ENCODE measurements around the gene POU3F3. TPM values are rescaled to one million over a fixed set of nuclear protein-coding genes. Genes with fewer than 3 reads are reported as not detected.

Gene POU3F3
- total RNA-seq, 2 experiments from 2014 or later = not detected

DNA sequence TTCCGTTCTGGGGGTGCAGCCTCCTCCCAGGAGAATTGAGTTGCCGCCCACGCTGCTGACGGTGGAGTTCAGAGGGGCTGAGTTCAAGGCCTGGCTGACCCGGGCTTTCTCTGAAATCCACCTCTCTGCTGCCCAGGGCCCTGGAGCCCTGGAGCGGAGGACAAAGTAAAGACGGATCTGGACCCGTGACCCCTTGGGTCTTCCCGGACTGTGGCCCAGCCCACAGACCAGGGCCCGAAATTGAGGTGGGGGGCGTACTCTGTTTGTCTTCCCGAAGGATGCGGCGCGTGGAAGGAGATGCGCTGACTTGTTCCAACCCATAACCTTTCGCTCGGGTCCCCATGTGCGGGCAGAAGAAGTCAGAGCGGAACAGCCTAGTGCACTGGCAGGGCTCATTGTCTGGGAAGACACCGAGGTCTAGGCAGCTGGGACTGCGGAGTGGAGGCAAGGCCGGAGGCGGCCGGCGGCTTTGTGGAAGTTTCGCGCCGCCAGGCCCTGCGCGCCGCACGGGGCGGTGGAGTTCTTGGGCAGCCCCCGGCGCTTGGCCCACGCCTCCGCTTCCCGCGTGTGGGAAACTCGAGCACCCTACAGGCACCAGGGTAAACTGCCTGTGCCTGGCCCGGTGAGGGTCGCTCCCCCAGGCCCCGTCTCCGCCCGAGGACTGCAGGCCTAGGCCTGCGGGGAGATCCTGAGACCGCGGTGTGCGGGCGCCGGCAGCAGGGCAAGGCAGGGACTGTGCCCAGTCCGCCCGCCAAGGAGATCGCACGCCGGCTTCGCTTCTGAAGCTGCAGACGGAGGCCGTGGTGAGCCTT lies 9.8 kb downstream of the POU3F3 start:
- H3K4me3 Mint-ChIP-seq = no peak overlapping the region
- peaks cover 3% of the 10 kb centered on the region for H3K36me3 Mint-ChIP-seq
- peaks cover 97% of the 10 kb centered on the region for H3K27me3 Mint-ChIP-seq
- peaks cover 4% of the 10 kb centered on the region for H3K4me1 Mint-ChIP-seq
- H3K27ac Mint-ChIP-seq = no peak overlapping the region
- H3K9me3 Mint-ChIP-seq = peaks cover 3% of the 10 kb centered on the region
- no peak for DNase-seq

DNA sequence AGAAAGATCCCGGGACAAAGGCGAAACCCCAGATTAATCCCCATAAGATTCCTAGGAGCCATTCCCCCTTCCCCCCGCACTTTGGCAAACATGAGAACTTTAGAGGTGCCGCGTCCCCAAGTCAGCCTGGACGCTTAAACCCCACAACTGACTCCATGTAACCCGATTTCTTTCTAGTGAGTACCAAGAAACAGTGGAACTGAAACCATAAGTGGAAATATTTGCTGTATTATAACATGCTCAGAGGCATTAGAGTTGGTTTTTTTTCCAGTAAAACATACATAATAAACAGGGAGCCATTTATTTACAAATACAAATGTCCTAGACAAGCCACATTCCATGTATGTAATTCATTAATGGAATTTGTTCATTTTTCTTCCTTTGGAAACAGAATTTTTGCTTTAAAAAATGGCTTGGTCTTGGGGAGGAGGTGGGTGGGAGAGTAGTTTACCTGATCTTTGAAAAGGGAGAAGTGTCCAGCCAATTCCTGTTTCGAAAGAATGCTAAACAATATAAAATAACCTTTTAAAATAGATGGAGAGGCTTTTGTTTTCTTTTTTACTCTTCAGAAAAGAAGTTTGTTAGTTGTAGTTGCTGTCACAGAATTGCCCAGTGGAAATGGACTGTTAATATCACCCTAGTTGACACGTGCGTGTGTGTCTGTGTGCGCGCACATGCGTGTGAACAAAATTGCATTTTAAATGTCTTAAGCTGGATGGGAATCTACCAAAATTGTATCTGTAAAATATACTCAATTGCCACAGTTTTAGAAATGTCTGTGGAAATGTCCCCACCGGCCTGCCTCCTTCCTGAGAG lies 10.6 kb downstream of the POU3F3 start:
- Mint-ChIP-seq H3K9me3 (peaks cover 3% of the 10 kb centered on the region), H3K36me3 (peaks cover 3% of the 10 kb centered on the region), H3K4me1 (peaks cover 4% of the 10 kb centered on the region), H3K27ac (no peak overlapping the region), H3K4me3 (no peak overlapping the region), H3K27me3 (peaks cover 97% of the 10 kb centered on the region)
- no peak for DNase-seq

DNA sequence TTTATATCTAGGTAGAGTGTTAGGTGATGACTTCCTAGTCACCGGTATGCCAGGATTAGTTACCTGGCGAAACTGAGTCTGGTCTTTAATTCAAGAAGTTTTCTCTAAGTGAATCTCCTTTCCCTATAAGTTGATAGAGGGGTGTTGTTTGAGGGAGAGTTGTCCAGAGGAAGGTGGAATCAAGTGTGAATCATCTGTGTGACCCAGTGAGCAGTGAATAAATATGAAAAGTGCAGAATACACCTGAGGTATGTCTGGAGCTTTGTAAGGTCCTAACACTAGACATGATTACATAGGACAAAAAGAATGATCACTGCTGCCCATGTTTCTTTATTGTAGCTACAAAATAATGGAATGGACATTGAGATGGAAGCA lies 11.2 kb downstream of the POU3F3 start:
- Mint-ChIP-seq H3K4me3 (no peak overlapping the region), H3K4me1 (peaks cover 4% of the 10 kb centered on the region), H3K36me3 (peaks cover 3% of the 10 kb centered on the region), H3K9me3 (peaks cover 3% of the 10 kb centered on the region), H3K27ac (no peak overlapping the region), H3K27me3 (peaks cover 94% of the 10 kb centered on the region)
- DNase-seq = no peak

DNA sequence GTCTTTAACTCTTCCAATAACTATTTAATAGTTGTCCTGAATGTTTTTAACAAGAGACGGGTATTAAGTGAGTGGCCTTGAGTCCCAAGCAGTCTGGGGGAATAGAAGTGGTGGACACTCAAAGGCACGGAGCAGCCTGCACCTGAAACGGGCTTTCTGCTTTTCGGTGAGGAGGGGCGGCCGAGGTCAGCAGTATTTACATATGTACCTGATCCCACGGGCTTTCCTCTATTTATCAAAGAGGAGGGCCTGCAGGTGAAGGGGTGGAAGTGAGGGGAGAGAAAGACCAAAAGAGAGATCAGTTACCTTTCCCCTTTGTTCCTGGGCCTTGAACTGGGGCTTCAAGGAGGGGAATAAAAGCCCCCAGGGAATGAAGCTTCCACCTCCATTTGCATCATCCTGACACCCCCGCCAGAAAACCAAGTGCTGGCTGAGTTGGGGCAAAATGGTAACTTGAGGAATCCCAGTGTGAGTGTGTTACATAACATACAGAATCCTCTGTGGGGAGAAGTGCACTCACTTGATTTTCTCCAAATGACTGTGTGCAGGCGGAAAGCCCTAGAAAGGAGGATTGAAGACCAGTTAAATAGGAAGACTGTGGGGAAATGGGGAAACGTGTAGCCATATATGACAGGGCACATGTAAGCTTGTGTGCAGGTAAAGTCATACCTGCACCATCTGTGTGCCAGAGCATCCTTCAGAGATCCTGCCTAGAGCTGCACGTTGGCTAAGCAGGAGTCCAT lies 12.4 kb downstream of the POU3F3 start:
- Mint-ChIP-seq H3K36me3 (peaks cover 3% of the 10 kb centered on the region), H3K9me3 (peaks cover 3% of the 10 kb centered on the region), H3K27ac (no peak overlapping the region), H3K4me1 (peaks cover 4% of the 10 kb centered on the region), H3K27me3 (peaks cover 96% of the 10 kb centered on the region), H3K4me3 (no peak overlapping the region)
- no peak for DNase-seq

DNA sequence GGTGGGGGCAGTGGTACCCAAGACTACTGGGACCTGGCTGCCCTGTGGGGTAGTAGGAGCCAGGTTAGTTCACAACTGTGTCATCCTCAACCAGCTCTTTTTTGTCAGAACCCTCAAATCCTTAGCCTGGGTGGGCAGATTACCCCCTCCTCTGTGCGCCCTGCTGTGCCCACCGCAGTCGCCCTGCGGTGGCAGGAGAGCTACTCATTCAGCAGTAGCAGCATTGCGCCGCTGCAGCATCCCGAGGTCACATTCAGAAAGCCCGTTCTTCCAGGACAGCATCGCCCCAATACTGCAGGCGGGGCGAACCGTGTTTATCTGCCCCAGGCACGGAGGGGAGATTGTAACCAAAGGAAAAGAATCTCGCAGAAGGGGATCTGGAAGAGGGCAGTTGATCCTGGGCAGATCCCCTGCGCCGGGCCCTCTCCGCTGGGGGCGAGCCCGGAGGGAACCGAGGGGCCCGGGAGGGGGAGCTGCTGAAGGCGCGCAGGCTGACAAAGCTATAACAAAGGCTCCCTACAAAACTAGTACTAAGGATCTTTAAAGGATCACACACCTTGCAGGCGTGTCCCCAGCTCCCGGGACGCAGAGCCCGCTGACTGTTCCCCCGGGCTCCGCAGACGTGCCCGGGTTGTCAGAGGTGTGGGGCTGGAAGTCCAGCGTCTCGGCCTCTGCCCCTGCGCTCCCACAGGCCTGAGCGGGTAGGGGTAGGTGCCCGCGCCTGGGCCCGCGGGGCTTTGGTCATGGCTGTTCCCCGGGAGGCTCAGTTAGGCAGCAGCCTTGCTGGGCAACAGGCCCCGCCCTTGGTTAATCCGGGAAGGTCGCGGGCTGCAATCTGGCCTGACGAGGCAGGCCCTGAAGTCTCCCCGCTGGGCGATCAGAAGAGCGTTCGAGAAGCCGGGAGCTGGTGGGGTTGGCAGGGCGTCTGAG lies 13.2 kb downstream of the POU3F3 start:
- Mint-ChIP-seq H3K36me3 (peaks cover 1% of the 10 kb centered on the region), H3K9me3 (peaks cover 1% of the 10 kb centered on the region), H3K4me3 (no peak overlapping the region), H3K4me1 (peaks cover 6% of the 10 kb centered on the region), H3K27ac (no peak overlapping the region), H3K27me3 (peaks cover 96% of the 10 kb centered on the region)
- no peak for DNase-seq

DNA sequence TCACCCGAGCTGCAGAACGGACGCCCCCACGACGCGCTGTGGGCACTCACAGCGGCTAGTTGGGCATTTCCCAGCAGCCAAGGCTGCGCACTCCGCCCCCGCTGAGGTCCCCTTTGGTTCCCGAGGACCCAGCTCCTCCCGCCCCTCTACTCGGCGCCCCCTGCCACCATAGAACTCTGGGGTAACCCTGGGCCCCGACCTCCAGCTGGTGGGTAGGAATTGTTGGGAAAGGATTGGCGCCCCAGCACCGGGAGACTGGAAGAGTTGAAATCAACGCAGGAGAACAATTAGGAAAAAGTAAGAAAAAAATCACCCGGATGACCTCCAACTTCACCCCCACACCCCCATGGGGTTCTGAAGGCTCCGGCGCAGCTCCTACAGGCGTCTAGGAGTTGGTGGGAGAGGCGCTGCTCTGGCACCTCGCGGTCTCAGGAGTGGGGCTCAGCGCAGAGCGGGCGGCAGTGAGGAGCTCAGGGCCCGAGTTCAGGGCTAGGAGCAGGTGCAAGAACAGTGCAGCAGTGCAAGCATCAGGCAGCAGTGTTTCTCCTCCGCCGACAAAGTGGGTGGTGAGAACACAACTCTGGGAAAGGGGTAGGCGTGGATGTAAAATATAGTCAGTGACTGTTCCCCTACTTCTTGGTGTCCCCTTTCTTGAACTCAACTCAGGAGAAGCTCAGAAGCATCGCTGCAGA lies 14.0 kb downstream of the POU3F3 start:
- H3K4me1 Mint-ChIP-seq = peaks cover 10% of the 10 kb centered on the region
- no peaks in the 10 kb centered on the region for H3K9me3 Mint-ChIP-seq
- H3K27ac Mint-ChIP-seq = no peak overlapping the region
- no peak for DNase-seq
- H3K27me3 Mint-ChIP-seq = peaks cover 96% of the 10 kb centered on the region
- no peaks in the 10 kb centered on the region for H3K36me3 Mint-ChIP-seq
- H3K4me3 Mint-ChIP-seq = no peak overlapping the region

DNA sequence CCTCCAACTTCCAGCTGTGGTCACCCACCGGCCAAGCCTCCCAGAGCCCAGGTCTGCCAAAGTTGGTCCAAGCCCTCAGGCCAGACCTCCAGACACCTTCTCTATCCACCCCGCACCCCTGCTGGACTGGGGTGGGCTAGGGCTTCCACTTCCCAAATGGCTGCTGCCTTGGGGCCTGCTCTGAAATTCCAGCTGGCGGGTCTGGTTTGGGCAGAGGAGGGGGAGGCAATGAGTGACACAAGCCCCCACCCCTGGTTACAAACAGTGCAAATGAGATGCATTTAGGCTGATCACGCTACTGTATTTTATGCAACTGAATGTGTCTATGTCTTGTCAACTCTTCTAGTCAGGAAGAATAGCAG lies 14.6 kb downstream of the POU3F3 start:
- Mint-ChIP-seq H3K4me1 (peaks cover 12% of the 10 kb centered on the region), H3K27me3 (peaks cover 93% of the 10 kb centered on the region), H3K27ac (no peak overlapping the region), H3K9me3 (no peaks in the 10 kb centered on the region), H3K36me3 (no peaks in the 10 kb centered on the region), H3K4me3 (no peak overlapping the region)
- no peak for DNase-seq

DNA sequence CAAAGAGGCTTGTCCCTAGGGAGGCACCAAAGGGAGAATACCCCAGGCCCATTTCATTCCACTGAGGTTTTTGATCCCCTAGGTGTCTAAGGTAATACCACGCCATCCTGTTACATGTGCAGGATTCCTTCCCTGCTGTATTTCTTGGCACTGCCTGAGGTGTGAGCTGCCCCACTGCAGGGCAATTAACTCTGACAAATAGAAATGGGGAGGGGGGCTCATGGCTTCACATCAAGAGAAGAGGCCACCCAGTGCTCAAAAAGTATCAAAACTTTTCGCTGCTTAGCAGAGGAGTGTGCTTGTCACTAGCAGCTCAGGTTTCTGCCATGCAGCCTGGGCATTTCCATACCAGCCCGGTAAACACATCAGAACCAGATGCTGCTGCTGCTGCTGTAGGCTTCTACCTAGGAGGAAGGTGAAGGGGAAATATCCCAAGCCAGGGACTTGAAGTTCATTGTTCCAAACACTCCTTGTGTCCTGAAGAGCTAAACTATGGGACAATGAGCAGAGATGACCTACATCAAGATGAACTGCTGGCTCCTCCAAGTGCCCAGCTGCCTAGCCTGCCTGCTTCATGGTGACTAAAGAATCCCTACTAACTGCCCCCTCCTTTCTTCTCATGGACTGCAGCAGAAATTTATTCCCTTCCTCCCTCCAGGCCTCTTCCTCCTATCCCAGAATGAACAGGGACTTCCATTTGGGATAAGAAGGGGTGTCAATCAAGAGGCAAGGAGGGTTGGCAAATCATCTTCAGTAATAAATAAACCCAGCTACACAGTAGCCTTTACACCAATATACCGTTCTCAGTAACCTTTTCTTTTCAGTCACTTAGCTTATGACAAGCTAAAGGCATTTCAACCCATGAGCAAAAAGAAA lies 16.4 kb downstream of the POU3F3 start:
- no peak for DNase-seq
- no peaks in the 10 kb centered on the region for H3K36me3 Mint-ChIP-seq
- peaks cover 13% of the 10 kb centered on the region for H3K4me1 Mint-ChIP-seq
- H3K27me3 Mint-ChIP-seq = peaks cover 92% of the 10 kb centered on the region
- H3K9me3 Mint-ChIP-seq = no peaks in the 10 kb centered on the region
- H3K27ac Mint-ChIP-seq = no peak overlapping the region
- no peak overlapping the region for H3K4me3 Mint-ChIP-seq

DNA sequence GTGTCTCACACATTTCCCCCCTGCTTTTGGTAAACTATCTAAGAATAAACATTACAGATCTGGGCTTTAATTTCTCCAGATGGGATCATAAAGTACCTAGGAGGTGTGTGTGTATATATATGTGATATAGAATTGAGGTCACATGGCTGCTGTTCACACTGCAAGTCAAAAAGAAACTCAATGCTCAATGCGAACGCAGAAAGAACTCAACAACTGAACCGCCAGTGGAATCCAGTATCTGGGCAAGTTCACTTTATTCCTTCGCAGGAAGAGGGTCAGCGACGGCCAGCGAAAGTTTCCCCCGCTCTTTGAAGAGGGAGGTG lies 17.7 kb downstream of the POU3F3 start:
- H3K27me3 Mint-ChIP-seq = peaks cover 88% of the 10 kb centered on the region
- no peaks in the 10 kb centered on the region for H3K9me3 Mint-ChIP-seq
- no peaks in the 10 kb centered on the region for H3K36me3 Mint-ChIP-seq
- peaks cover 13% of the 10 kb centered on the region for H3K4me1 Mint-ChIP-seq
- H3K27ac Mint-ChIP-seq = no peak overlapping the region
- H3K4me3 Mint-ChIP-seq = peak overlapping the region; percentile 26
- no peak for DNase-seq

DNA sequence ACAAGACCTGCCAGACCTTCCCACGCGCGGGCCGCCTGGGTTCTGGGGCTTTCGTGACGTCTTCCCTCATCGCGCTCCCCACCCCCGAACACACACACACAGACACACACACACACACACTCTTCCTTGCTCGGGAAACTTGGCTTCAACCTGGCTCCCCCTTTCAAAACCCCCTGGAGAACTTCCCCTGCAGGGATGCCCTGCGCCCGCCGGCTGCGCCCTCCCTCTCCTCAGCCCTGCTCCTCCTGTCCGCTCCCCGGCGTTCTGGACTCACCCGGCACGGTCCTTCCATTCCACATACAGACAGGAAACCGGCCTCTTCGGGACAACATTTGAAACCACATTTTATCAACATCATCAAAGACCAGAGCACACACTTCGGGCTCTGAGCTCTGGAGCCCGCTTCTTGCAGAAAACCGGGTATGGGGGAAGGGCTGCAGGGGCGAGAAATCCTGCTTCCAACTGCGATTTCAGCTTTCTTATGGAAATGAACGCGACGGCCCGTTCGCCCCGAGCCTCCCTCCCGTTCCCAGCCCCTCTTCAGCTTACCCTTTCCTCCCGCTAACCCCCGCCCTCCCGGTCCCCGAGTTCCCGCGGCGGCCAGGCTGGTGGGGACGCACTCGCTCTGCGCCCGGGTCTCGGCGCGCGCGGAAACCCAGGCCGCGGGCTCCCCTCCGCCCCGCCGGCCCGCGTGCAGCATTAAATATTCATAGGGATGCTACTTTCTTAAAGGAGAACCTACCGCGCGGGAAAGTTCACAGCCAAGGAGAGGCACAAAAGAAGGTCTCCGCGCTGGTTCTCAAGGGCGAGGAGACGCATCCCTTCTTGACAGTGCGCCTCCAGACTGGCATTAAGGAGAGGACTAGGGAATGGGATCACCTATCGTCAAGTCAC lies 18.3 kb downstream of the POU3F3 start:
- peaks cover 89% of the 10 kb centered on the region for H3K27me3 Mint-ChIP-seq
- H3K27ac Mint-ChIP-seq = no peak overlapping the region
- peak overlapping the region; percentile 59 for H3K4me3 Mint-ChIP-seq
- H3K4me1 Mint-ChIP-seq = peaks cover 13% of the 10 kb centered on the region
- H3K9me3 Mint-ChIP-seq = no peaks in the 10 kb centered on the region
- no peak for DNase-seq
- H3K36me3 Mint-ChIP-seq = no peaks in the 10 kb centered on the region

DNA sequence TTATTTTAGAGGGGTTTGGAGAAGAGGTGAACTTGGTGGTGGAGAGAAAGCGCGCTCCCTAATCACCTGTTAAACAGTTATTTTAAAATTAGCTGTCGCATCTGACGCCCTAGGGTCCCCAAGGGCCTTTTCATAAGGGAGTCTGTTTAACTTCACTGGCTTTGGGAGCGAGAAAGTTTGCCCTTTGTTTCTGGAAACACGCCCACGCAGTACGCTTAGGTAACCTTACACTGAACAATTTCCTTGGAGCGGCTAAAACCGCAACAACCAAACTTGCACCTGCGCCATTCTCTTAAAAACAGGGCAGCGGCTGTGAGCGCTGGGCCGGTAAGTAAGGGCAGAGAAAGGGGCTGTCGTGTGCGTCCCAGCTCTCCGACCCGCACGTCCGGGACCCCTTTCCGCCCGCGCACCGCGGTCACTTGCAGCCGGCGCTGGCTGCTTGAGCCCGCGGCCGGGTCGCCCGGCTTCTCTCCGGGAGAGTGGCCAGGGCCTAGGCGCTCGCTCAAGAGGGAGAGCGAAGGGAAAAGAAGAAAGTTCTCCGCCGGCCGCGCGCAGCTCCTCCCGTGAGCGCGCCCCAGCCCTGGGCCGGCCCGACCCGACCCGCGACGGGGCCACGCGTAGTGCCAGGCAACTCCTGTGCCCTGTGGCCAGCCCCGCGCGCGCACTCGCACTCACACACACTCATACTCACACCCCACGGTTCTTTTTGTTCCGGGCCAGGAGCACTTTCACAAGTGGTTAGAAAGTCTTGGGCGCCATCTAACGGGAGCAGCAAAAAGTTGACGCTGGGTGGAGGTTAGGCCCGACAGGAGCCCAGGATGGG lies 19.2 kb downstream of the POU3F3 start:
- Mint-ChIP-seq H3K27ac (no peak overlapping the region), H3K4me3 (peak overlapping the region; percentile 59), H3K4me1 (peaks cover 13% of the 10 kb centered on the region), H3K9me3 (no peaks in the 10 kb centered on the region), H3K36me3 (no peaks in the 10 kb centered on the region), H3K27me3 (peaks cover 81% of the 10 kb centered on the region)
- peak; percentile 60 for DNase-seq

DNA sequence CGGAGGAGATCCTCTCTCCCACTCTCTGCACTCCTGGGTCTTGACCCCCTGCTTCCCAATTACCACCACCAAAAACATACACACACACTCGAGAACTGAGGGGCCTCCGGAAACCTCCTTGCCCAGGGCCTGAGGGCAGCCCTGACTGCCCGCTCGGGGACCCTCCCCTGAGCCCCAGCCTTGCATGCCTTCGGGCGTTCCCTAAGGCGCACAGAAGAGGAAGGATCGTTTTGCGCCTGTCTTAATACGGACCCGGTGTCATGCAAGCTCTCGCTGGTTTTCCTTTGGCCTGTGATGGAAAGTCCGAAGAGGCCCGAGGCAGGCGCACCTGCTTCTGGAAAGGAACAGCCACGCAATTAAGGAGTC lies 19.8 kb downstream of the POU3F3 start:
- Mint-ChIP-seq H3K27ac (no peak overlapping the region), H3K36me3 (no peaks in the 10 kb centered on the region), H3K27me3 (peaks cover 76% of the 10 kb centered on the region), H3K4me1 (peaks cover 13% of the 10 kb centered on the region), H3K4me3 (peak overlapping the region; percentile 59), H3K9me3 (no peaks in the 10 kb centered on the region)
- DNase-seq = no peak
